HepG2 (cell line): ENCODE measurements around the gene USP7. TPM values are rescaled to one million over a fixed set of nuclear protein-coding genes. Genes with fewer than 3 reads are reported as not detected.

Experiments used
- ATAC-seq: fragments of 200-7000 bp; cut with Tn5 transposase; 3 replicates; pipeline ENCODE4 v1.9.1; 2020; ENCODE audit warnings: mild to moderate bottlenecking, moderate library complexity
- BruUV-seq: library from RNA; stranded (reverse); fragments of 400-500 nt; replicated peaks from 2 replicates; lab custom pipeline; 2021; lab: Mats Ljungman, UMichigan
- CTCF ChIA-PET: fragments of 300-600 bp; formaldehyde crosslinking; extraction: SDS; loops from one replicate; lab custom pipeline; 2021; ENCODE audit warnings: low total read pairs, inconsistent platforms, low intra/inter-chr PET ratio; lab: Yijun Ruan, JAX
- POLR2A ChIA-PET: fragments of 350-600 bp; sonication (Branson Sonifier 250); formaldehyde crosslinking; loops from one replicate; lab custom pipeline; 2020; ENCODE audit warnings: antibody characterized with exemption, inconsistent platforms; lab: Yijun Ruan, JAX
- DNase-seq: peaks from one replicate; pipeline ENCODE4 v3.0.0-alpha.2; 2015; ENCODE audit warnings: low spot score
- FAIRE-seq: peaks from 3 replicates; lab custom pipeline; 2011; peaks lifted over from hg19 to GRCh38; lab: Jason Lieb, UNC
- H2AFZ ChIP-seq: one replicate; pipeline ENCODE4 v1.6.1; 2011; ENCODE audit warnings: low read length, inconsistent platforms
- H3K27ac ChIP-seq: fragments of 300-600 bp; 3 replicates; pipeline ENCODE4 v1.8.0; 2011; ENCODE audit warnings: mixed run types, mild to moderate bottlenecking, mixed read lengths, low read length, inconsistent platforms; ENCODE audit not compliant: insufficient read depth; ENCODE audit errors: extremely low read length
- H3K27me3 ChIP-seq, 2 experiments: fragments of 200-600 bp in 1 of 2; 2 replicates in 1 of 2; 3 replicates in 1 of 2; pipeline versions ENCODE4 v1.6.0 to v1.8.0; 2011; ENCODE audit warnings: low read length in 2 of 2, mild to moderate bottlenecking in 2 of 2, moderate library complexity in 2 of 2, inconsistent platforms in 1 of 2; ENCODE audit not compliant: insufficient read depth in 2 of 2, control insufficient read depth in 1 of 2
- H3K36me3 ChIP-seq, 2 experiments: fragments of 200-600 bp in 1 of 2; replicated peaks in 1 of 2; 2 replicates in 1 of 2; 3 replicates in 1 of 2; pipeline versions ENCODE4 v1.5.1 to v1.8.0; 2011; ENCODE audit warnings: low read length in 2 of 2, inconsistent platforms in 1 of 2; ENCODE audit not compliant: insufficient read depth in 2 of 2, control insufficient read depth in 1 of 2
- H3K4me1 ChIP-seq: 2 replicates; pipeline ENCODE4 v1.5.1; 2012; ENCODE audit warnings: low read length, inconsistent platforms; ENCODE audit not compliant: insufficient read depth
- H3K4me2 ChIP-seq: 2 replicates; pipeline ENCODE4 v1.6.0; 2011; ENCODE audit warnings: low read depth, low read length, inconsistent platforms
- H3K4me3 ChIP-seq, 3 experiments: fragments of 200-600 bp in 1 of 3; sonication (generic), shearing (Covaris generic) in 1 of 3; replicated peaks in 1 of 3; 2 replicates each; pipeline ENCODE4 v1.5.1; 2011 to 2016; ENCODE audit warnings: low read length in 3 of 3, inconsistent platforms in 2 of 3, low read depth in 2 of 3, mild to moderate bottlenecking in 2 of 3, control low read depth in 1 of 3, mixed read lengths in 1 of 3; ENCODE audit not compliant: insufficient read depth in 1 of 3
- H3K79me2 ChIP-seq: one replicate; pipeline ENCODE4 v1.6.1; 2011; ENCODE audit warnings: low read length, inconsistent platforms; ENCODE audit not compliant: insufficient read depth
- H3K9ac ChIP-seq: 2 replicates; pipeline ENCODE4 v1.6.0; 2011; ENCODE audit warnings: mild to moderate bottlenecking, low read depth, low read length, inconsistent platforms; ENCODE audit not compliant: insufficient read depth
- H3K9me3 ChIP-seq: 2 replicates; pipeline ENCODE4 v1.5.1; 2012; ENCODE audit warnings: mild to moderate bottlenecking, low read length
- H4K20me1 ChIP-seq: 2 replicates; pipeline ENCODE4 v1.6.0; 2011; ENCODE audit warnings: inconsistent platforms, mild to moderate bottlenecking, low read length, moderate library complexity; ENCODE audit not compliant: insufficient read depth
- HHEX ChIP-seq: IDR thresholded peaks from 2 replicates; pipeline ENCODE4 v1.6.1; 2016; ENCODE audit warnings: control low read depth
- HNRNPH1 ChIP-seq: fragments of 200-400 bp; formaldehyde crosslinking; optimal IDR thresholded peaks from 2 replicates; pipeline ENCODE3; 2017; ENCODE audit warnings: mild to moderate bottlenecking, low read depth, low read length
- NCOA2 ChIP-seq: sonication (generic); formaldehyde crosslinking; IDR thresholded peaks from 2 replicates; pipeline ENCODE4 v1.8.0; 2022; ENCODE audit warnings: inconsistent platforms
- PHF20 ChIP-seq: sonication (generic); formaldehyde crosslinking; IDR thresholded peaks from 2 replicates; pipeline ENCODE4 v1.5.0; 2020; ENCODE audit warnings: mild to moderate bottlenecking, missing genetic modification reagents
- POLR2AphosphoS5 ChIP-seq: IDR thresholded peaks from 2 replicates; pipeline ENCODE4 v1.6.1; 2012; ENCODE audit warnings: low read depth, low read length
- RBM22 ChIP-seq: fragments of 200-400 bp; formaldehyde crosslinking; optimal IDR thresholded peaks from 2 replicates; pipeline ENCODE3; 2017; ENCODE audit warnings: mild to moderate bottlenecking, low read length, moderate library complexity
- WGBS: methylation state at CpG from one replicate; pipeline ENCODE4 v1.1.6; 2017; ENCODE audit warnings: low lambda C conversion rate; 5-methylcytosine and 5-hydroxymethylcytosine counted together
- in situ Hi-C: cut with HindIII; loops from 2 replicates; pipeline ENCODE4 v1.10.0; 2017; ENCODE audit warnings: low pct_unique_long_range_greater_than_20kb; ENCODE audit not compliant: extremely low pct_ligation_motif_present
- intact Hi-C: fragments of 100-400 bp; cut with micrococcal nuclease; formaldehyde crosslinking; loops from one replicate; pipeline ENCODE4 v1.10.0; 2022; ENCODE audit not compliant: unreplicated experiment
- polyA plus RNA-seq, 8 experiments: library from polyadenylated mRNA; depleted of rRNA in 3 of 8; stranded (reverse) in 7 of 8; unstranded in 1 of 8; fragments of >200 nt; fragmentation: Illumina TruSeq in 4 of 8; extraction: Trizol in 4 of 8; gene quantifications; 2 replicates each; pipeline versions ENCODE4 v1.2.1 to v1.2.3, GENCODE V29; 2011 to 2016; ENCODE audit warnings: low read depth in 4 of 8, missing spikeins in 1 of 8, mixed read lengths in 1 of 8; ENCODE audit not compliant: insufficient read depth in 1 of 8
- total RNA-seq, 5 experiments: library from RNA; depleted of rRNA; stranded (reverse); fragments of >200 nt; fragmentation: Illumina TruSeq; extraction: Trizol; gene quantifications; 2 replicates each; pipeline ENCODE4 v1.2.3, GENCODE V29; 2016; ENCODE audit warnings: low read depth in 1 of 5
- TF ChIP-seq, protein P1 (sequence below), 2 experiments: sonication (generic) in 1 of 2; formaldehyde crosslinking in 1 of 2; IDR thresholded peaks; 2 replicates each; pipeline versions ENCODE4 v1.5.1 to v1.6.1; 2011 to 2020; ENCODE audit warnings: borderline replicate concordance in 1 of 2, low read depth in 1 of 2, low read length in 1 of 2, mild to moderate bottlenecking in 1 of 2, missing genetic modification reagents in 1 of 2, moderate library complexity in 1 of 2

Gene USP7
- total and polyA plus RNA-seq, 2 of the 13 experiments (the other 11 are each of a cell fraction or from before 2014, with no cell fraction given) = 52.5 to 173 TPM

DNA sequence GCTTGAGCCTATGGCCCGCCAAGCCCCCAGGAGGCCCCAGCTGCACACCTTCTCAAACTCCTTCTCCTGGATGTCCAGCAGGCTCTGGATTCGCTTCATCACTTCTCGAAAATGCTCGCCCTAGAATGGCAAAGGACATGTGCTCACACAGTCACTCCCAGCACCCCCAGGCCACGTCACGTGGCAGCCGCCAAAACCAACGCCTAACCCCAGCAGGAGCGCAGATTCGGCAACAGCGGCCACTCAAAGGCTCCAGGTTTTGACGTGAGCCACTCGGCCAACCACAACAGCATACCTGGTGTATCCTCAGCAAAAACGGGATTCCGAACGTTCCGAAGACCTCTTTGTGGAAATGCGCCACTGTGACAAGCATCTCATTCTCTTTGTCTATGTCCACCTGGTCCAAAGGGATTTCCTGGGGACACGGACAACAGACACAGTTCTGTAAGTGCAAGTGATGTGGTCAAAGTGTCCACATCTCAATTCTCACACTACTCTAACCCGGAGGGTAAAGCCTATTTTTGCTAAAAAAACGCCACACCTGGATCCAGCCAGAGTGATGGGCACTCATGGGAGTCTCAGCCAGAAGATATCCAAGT lies 68.9 kb downstream of the USP7 start (continued):
- TF ChIP-seq, protein P1, sequence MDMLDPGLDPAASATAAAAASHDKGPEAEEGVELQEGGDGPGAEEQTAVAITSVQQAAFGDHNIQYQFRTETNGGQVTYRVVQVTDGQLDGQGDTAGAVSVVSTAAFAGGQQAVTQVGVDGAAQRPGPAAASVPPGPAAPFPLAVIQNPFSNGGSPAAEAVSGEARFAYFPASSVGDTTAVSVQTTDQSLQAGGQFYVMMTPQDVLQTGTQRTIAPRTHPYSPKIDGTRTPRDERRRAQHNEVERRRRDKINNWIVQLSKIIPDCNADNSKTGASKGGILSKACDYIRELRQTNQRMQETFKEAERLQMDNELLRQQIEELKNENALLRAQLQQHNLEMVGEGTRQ (IDR thresholded peaks at IDR 0.05; ENCODE audit: low read depth, low read length) = no peak
- TF ChIP-seq, protein P1 (CRISPR knock-in tag; IDR thresholded peaks at IDR 0.05; ENCODE audit: borderline replicate concordance) = no peak
- TF ChIP-seq NCOA2 (CRISPR knock-in tag) (no peak), HNRNPH1 (no peak), PHF20 (no peak), RBM22 (peak; percentile 91)

DNA sequence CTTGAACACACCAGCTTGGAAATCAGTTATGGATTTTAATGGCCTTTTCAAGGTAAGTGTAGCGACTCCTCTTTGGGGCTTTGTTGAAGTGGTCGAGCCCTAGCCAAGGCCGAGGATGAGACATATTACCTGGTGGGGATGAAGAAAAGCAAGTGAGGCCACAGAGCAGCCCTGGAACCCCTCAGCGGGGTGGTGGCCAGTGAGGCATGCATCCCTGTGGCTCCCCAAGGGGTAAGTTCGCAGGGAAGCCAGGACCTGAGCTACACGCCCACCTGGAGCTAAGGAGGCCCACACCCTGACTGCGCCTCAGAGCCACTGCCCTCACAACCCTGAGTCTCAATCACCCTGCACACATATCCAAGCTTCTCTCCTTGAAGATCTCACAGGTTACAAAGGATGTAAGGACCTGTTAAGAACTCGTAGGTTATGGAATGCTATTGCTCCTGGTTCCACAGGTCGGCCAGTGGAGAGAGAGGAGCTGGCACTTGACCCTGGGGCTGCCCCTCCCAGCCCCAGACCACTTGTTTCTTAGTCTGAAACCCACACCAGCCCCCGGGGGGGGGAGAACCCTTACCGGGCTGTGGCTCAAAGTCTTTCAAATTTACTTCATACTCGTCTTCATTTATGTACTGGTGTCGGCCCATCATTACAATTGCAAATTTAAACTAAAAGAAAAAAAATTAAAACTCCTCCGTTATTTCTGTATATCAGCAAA lies 69.6 kb downstream of the USP7 start:
- in situ Hi-C loops (loop anchor here (25.0 kb wide), 1 partner anchor 232 kb away; the partner anchor contains the start of gene ABAT), intact Hi-C loops (no loop called here)
- CTCF ChIA-PET = no interaction called here
- no TSS peak for BruUV-seq
- Histone ChIP-seq H2AFZ (no peak overlapping the region), H3K79me2 (no peaks in the 10 kb centered on the region), H3K27me3 (no peaks in the 10 kb centered on the region), H3K4me1 (no peaks in the 10 kb centered on the region), H3K9ac (no peak overlapping the region), H4K20me1 (no peaks in the 10 kb centered on the region), H3K4me3 (no peak overlapping the region), H3K36me3 (peaks cover 72 to 84% of the 10 kb centered on the region in 2 experiments), H3K4me2 (no peak overlapping the region), H3K9me3 (no peaks in the 10 kb centered on the region), H3K27ac (no peak overlapping the region)
- DNase-seq (no peak), FAIRE-seq (no peak), ATAC-seq (no peak)
- POLR2A ChIA-PET = no interaction called here
- TF ChIP-seq POLR2AphosphoS5 = 0 out of 2 replicates have a peak, but pooled peaks have one; percentile 16
- peak; percentile 42 for TF ChIP-seq RBM22
- no peak for TF ChIP-seq HHEX
- 93% methylated on average over 14 of the region's 14 CpGs for WGBS
